Measurements from ENCODE around the gene NEURL4.

- TF ChIP-seq EZH2 (IDR thresholded peaks at IDR 0.05; ENCODE audit: borderline replicate concordance, low read depth, low read length, severe bottlenecking) (no peak), CTCF (IDR thresholded peaks at IDR 0.05; ENCODE audit: borderline replicate concordance, extremely low read depth, low read length, poor library complexity, severe bottlenecking) (no peak)
Measured at GRCh38 chr17:7341842-7342241, 12.7 kb upstream of the NEURL4 start.

Measured in DND-41 (cell line).